Measurements from ENCODE around the gene FKBP1A.
A peak's percentile ranks its signal among the peaks of the same experiment; 100 is the strongest.

Gene FKBP1A

GRCh38 chr20:1323830-1324597 is 68.8 kb downstream of the FKBP1A start:
- DNase-seq (ENCODE audit: low spot score) = peak; percentile 71
- Histone ChIP-seq H3K4me3 (peak overlapping the region; percentile 96), H3K27ac (peak overlapping the region in 1 of 2 donors; percentile 99)
- no peak for TF ChIP-seq CTCF (IDR thresholded peaks at IDR 0.05)

DNA sequence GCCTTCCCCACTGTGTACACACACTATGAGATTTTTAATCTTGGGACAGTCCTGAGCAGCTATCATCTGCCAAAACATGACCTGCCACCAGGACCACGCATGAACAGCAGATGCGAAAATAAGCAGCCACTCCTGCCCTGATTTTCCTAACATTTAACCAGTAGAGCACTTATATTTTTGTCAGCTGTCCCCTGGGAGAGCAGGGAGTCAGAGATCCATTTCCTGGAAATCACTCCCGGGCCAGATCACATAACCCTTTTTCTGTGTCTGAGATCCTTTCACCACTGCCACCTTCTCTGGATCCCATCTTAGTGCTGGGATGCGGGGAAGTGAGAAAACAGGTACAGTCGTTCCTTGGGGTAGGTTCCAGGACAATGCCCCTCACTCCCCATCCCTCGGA is 69.6 kb downstream of the FKBP1A start:
- DNase-seq (ENCODE audit: low spot score) = peak; percentile 62
- Histone ChIP-seq H3K27ac (peak overlapping the region in 1 of 2 donors; percentile 68), H3K4me3 (no peak overlapping the region)
- TF ChIP-seq CTCF (IDR thresholded peaks at IDR 0.05) = no peak

DNA sequence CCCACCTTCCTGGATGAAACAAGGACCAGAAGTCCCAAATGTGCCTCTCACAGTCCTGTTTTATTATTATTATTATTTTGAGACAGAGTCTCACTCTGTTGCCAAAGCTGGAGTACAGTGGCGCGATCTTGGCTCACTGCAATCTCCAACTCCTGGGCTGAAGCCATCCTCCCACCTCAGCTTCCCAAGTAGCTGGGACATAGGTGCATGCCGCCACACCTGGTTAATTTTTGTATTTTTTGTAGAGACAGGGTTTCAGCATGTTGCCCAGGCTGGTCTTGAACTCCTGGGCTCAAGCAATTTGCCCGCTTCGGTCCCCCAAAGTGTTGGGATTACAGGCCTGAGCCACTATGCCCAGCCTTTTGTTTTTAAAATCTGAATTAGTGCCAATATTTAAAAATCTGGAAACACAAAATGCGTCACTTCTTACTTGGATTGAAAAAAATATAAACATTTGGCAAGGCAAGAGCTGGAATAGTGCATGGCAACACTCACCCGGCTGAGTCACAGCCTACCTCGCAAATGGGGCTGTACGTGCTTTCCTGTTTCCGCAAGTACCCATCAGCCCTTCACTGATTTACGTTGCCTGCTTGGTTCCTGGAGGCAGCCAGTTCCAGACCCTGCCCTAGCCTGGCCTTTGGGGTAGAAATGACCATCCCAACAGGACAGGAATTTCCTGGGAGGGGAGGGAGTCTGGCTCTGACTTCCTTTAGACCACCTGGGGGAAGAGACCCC is 70.2 kb downstream of the FKBP1A start:
- H3K27ac ChIP-seq = peak overlapping the region; percentile 19 to 68
- TF ChIP-seq CTCF (IDR thresholded peaks at IDR 0.05) = no peak
- peak; percentile 67 for DNase-seq (ENCODE audit: low spot score)
- H3K4me3 ChIP-seq = no peak overlapping the region

DNA sequence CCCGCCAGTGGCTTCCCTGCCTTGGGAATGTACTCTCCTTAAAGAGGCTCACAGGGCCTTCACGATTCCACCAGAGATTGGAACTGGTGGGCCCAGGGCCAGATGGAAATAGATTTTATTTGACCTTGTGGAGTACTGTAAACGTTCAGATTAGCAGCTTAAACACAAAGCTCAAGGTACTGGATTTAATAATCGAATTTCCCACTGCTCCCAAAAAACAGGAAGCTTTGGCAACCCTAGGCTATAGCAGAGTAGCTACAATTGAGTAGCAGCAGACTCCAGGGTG is 71.3 kb downstream of the FKBP1A start:
- H3K4me3 ChIP-seq = no peak overlapping the region
- DNase-seq (ENCODE audit: low spot score) = no peak
- peak overlapping the region in 1 of 2 donors; percentile 47 for H3K27ac ChIP-seq
- no peak for TF ChIP-seq CTCF (IDR thresholded peaks at IDR 0.05)

DNA sequence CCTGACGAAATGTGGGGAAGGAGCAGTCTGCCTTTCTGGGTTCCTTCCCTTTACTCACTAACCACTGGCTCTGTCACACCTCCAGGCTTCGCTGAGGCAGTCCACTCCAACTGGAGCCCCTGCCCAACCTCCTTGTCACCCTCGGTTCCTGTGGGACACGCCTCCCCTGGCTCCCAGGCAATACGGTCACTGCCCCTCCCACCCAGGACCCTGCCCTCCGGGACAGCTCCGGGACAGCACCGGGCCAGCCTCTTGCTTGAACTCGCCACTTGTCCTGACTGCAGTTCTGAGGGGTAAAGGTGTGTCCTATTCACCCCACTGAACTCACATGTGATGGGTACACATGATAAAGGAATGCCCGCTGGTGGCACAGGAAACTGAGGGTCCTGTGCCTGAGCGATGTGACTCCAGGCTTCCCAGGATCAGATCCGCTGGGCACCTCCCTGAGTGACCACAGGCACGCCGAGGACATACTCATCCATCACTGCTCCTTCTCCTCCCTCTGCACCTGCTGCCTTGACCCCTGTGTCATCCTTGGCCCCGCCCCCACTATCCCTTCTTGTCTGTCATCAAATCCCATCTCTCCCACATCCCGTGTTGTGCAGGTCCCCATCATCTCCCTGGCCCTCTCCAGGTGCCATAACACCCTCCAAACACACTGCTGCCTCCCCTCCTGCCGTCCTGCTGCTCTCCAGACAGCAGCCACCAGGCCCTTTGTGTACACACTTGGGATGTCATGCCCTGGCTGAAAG is 71.8 kb downstream of the FKBP1A start:
- no peak for TF ChIP-seq CTCF (IDR thresholded peaks at IDR 0.05)
- no peak overlapping the region for H3K4me3 ChIP-seq
- DNase-seq (ENCODE audit: low spot score) = no peak
- peak overlapping the region in 1 of 2 donors; percentile 1 for H3K27ac ChIP-seq

DNA sequence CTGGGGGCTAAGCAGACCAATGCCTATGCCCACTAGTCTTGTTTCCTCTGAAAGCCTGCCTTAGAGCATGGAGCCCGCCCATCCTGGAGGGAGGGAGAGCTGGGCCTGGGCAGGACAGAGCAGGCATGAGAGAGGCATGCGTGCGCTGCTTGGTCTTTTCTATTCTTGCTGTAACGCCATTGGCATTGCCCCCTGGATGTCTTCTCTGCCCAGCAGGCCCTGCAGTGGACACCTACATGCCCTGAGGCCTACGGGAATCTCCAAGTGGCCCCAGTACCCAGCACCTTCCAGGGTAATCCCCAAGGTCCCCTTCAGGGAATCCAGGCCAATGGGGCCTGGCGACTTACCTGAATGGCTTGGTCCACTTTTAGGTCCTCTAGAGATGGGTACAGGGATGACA is 72.8 kb downstream of the FKBP1A start:
- H3K27ac ChIP-seq = no peak overlapping the region
- no peak overlapping the region for H3K4me3 ChIP-seq
- DNase-seq (ENCODE audit: low spot score) = no peak
- TF ChIP-seq CTCF (IDR thresholded peaks at IDR 0.05) = no peak

Measured in coronary artery (tissue), 2 donors.